ENCODE data around the gene DHPS. TPM values are rescaled to one million over a fixed set of nuclear protein-coding genes. Genes with fewer than 3 reads are reported as not detected.
"Not testable (repeated sequence)": the region's sequence is repeated elsewhere in the genome, so short reads cannot be mapped to it uniquely, and the experiment has no call there.

Gene DHPS
- total and polyA plus RNA-seq, 7 experiments from 2014 or later, result 113 to 223 (median 159) TPM

GRCh38 chr19:12720851-12721655 lies 39.4 kb upstream of the DHPS start:
- Histone ChIP-seq H3K36me3 (ENCODE audit: control insufficient read depth in 2 of 3, insufficient read depth in 3 of 3, low read length in 3 of 3) (peaks cover 0 to 16% (median 3%) of the 10 kb centered on the region in 3 experiments), H3K27me3 (ENCODE audit: control insufficient read depth in 2 of 2, insufficient read depth in 2 of 2, low read length in 2 of 2) (no peaks in the 10 kb centered on the region), H3K9me3 (ENCODE audit: control insufficient read depth in 2 of 3, low read length in 3 of 3) (no peaks in the 10 kb centered on the region), H3K27ac (ENCODE audit: low read depth, low read length) (peak overlapping the region; percentile 85), H3K4me3 (ENCODE audit: low read length) (peak overlapping the region; percentile 71), H3K4me1 (ENCODE audit: control insufficient read depth in 2 of 2, insufficient read depth in 2 of 2, low read length in 2 of 2) (peaks cover 11 to 16% of the 10 kb centered on the region in 2 donors)
- ChIA-PET CTCF (interaction anchor here (0.6 to 3.1 kb wide), 6 partner anchors 13 to 117 kb away, joined by 3 to 13 read pairs (median 3); partner anchors contain the start of gene TRIR), POLR2A (interaction anchor here (0.9 to 6.0 kb wide), 10 partner anchors 13 to 110 kb away, joined by 3 to 129 read pairs (median 6); partner anchors contain the start of genes FBXW9, GET3, JUNB and RNASEH2A)
- Mint-ChIP-seq H3K36me3 (peaks cover 0 to 16% (median 4%) of the 10 kb centered on the region in 5 donors), H3K27me3 (peaks cover 0 to 2% (median 0%) of the 10 kb centered on the region in 5 donors), H3K4me1 (peaks cover 24 to 43% (median 39%) of the 10 kb centered on the region in 7 donors), H3K9me3 (peaks cover 0 to 1% (median 0%) of the 10 kb centered on the region in 11 donors), H3K27ac (peak overlapping the region; percentile 88 to 97 (median 93)), H3K4me3 (peak overlapping the region; percentile 86 to 96 (median 94))
- ATAC-seq (no peak), DNase-seq (peak in 3 of 9 donors; percentile 22 to 40 (median 24))
- intact Hi-C loops (cut with micrococcal nuclease), result loop anchor here (5.0 kb wide), 5 partner anchors 39 to 216 kb away; partner anchors contain the start of genes CALR (in 2 of the 2), DHPS (in 1 of the 2), MAN2B1 (in 1 of the 2) and WDR83 (in 1 of the 2)

- Mint-ChIP-seq H3K36me3 (peaks cover 0 to 18% (median 4%) of the 10 kb centered on the region in 5 donors), H3K9me3 (peaks cover 0 to 1% (median 0%) of the 10 kb centered on the region in 11 donors), H3K4me3 (peak overlapping the region; percentile 82 to 96 (median 87)), H3K27ac (peak overlapping the region; percentile 76 to 95 (median 87)), H3K27me3 (peaks cover 0 to 2% (median 0%) of the 10 kb centered on the region in 5 donors), H3K4me1 (peaks cover 24 to 45% (median 39%) of the 10 kb centered on the region in 7 donors)
- intact Hi-C loops (cut with micrococcal nuclease), result loop anchor here (5.0 kb wide), 5 partner anchors 38 to 217 kb away; partner anchors contain the start of genes CALR (in 2 of the 2), DHPS (in 1 of the 2), MAN2B1 (in 1 of the 2) and WDR83 (in 1 of the 2)
- H3K36me3 ChIP-seq (ENCODE audit: control insufficient read depth in 2 of 3, insufficient read depth in 3 of 3, low read length in 3 of 3), result peaks cover 0 to 23% (median 3%) of the 10 kb centered on the region in 3 experiments
- ATAC-seq (no peak), DNase-seq (no peak)
- ChIA-PET POLR2A (interaction anchor here (0.6 to 6.0 kb wide), 8 partner anchors 14 to 795 kb away, joined by 3 to 129 read pairs (median 5); partner anchors contain the start of genes FBXW9, GET3, JUNB and RNASEH2A), CTCF (interaction anchor here (0.6 to 1.2 kb wide), 5 partner anchors 25 to 344 kb away, joined by 3 to 7 read pairs (median 3); no protein-coding TSS in a partner anchor)
- H3K27ac ChIP-seq (ENCODE audit: low read depth, low read length), result peak overlapping the region; percentile 85
- H3K4me3 ChIP-seq (ENCODE audit: low read length), result peak overlapping the region; percentile 50
- peaks cover 11 to 16% of the 10 kb centered on the region in 2 donors for H3K4me1 ChIP-seq (ENCODE audit: control insufficient read depth in 2 of 2, insufficient read depth in 2 of 2, low read length in 2 of 2)
- H3K9me3 ChIP-seq (ENCODE audit: control insufficient read depth in 2 of 3, low read length in 3 of 3), result no peaks in the 10 kb centered on the region
- no peaks in the 10 kb centered on the region for H3K27me3 ChIP-seq (ENCODE audit: control insufficient read depth in 2 of 2, insufficient read depth in 2 of 2, low read length in 2 of 2)
Observed at GRCh38 chr19:12720296-12720695, 38.6 kb upstream of the DHPS start.

- DNase-seq, result no peak
- peaks cover 0 to 53% (median 7%) of the 10 kb centered on the region in 3 experiments for H3K36me3 ChIP-seq (ENCODE audit: control insufficient read depth in 2 of 3, insufficient read depth in 3 of 3, low read length in 3 of 3)
- H3K4me3 Mint-ChIP-seq, result no peak overlapping the region
Observed at GRCh38 chr19:12715929-12716328, 34.2 kb upstream of the DHPS start.

GRCh38 chr19:12715102-12715501 lies 33.4 kb upstream of the DHPS start:
- ATAC-seq (no peak), DNase-seq (no peak)
- H3K27me3 Mint-ChIP-seq, result no peaks in the 10 kb centered on the region
- H3K4me1 Mint-ChIP-seq, result peaks cover 4 to 19% (median 7%) of the 10 kb centered on the region in 7 donors
- POLR2A ChIA-PET, result interaction anchor here (1.5 to 1.6 kb wide), 2 partner anchors 17 to 77 kb away, joined by 4 to 6 read pairs; no protein-coding TSS in a partner anchor
- intact Hi-C loops (cut with micrococcal nuclease), result no loop called here
- H3K27ac ChIP-seq (ENCODE audit: low read depth, low read length), result no peak overlapping the region
- H3K36me3 ChIP-seq (ENCODE audit: control insufficient read depth in 2 of 3, insufficient read depth in 3 of 3, low read length in 3 of 3), result peaks cover 0 to 61% (median 12%) of the 10 kb centered on the region in 3 experiments
- peaks cover 0 to 46% (median 4%) of the 10 kb centered on the region in 5 donors for H3K36me3 Mint-ChIP-seq
- no peak overlapping the region for H3K27ac Mint-ChIP-seq
- no peaks in the 10 kb centered on the region for H3K9me3 Mint-ChIP-seq
- no peaks in the 10 kb centered on the region for H3K27me3 ChIP-seq (ENCODE audit: control insufficient read depth in 2 of 2, insufficient read depth in 2 of 2, low read length in 2 of 2)
- H3K4me3 ChIP-seq (ENCODE audit: low read length), result no peak overlapping the region
- CTCF ChIA-PET, result interaction anchor here (1.0 to 1.6 kb wide), 2 partner anchors 43 kb away, joined by 3 to 6 read pairs; no protein-coding TSS in a partner anchor
- no peak overlapping the region for H3K4me3 Mint-ChIP-seq
- H3K4me1 ChIP-seq (ENCODE audit: control insufficient read depth in 2 of 2, insufficient read depth in 2 of 2, low read length in 2 of 2), result no peaks in the 10 kb centered on the region
- H3K9me3 ChIP-seq (ENCODE audit: control insufficient read depth in 2 of 3, low read length in 3 of 3), result no peaks in the 10 kb centered on the region

More at GRCh38 chr19:12715929-12716328, 34.2 kb upstream of the DHPS start:
- H3K27ac ChIP-seq (ENCODE audit: low read depth, low read length), result no peak overlapping the region
- H3K4me3 ChIP-seq (ENCODE audit: low read length), result no peak overlapping the region
- CTCF ChIA-PET, result interaction anchor here (0.8 to 2.7 kb wide), 4 partner anchors 18 to 142 kb away, joined by 3 to 10 read pairs (median 4); partner anchors contain the start of gene TRIR
- no peaks in the 10 kb centered on the region for H3K27me3 Mint-ChIP-seq
- H3K9me3 ChIP-seq (ENCODE audit: control insufficient read depth in 2 of 3, low read length in 3 of 3), result no peaks in the 10 kb centered on the region
- peak overlapping the region in 1 of 9 donors; percentile 33 for H3K27ac Mint-ChIP-seq
- no peak for ATAC-seq
- H3K36me3 Mint-ChIP-seq, result peaks cover 0 to 39% (median 4%) of the 10 kb centered on the region in 5 donors
- H3K4me1 Mint-ChIP-seq, result peaks cover 7 to 24% (median 14%) of the 10 kb centered on the region in 7 donors
- H3K9me3 Mint-ChIP-seq, result no peaks in the 10 kb centered on the region
- POLR2A ChIA-PET, result interaction anchor here (1.5 to 1.6 kb wide), 2 partner anchors 17 to 76 kb away, joined by 4 to 6 read pairs; no protein-coding TSS in a partner anchor
- H3K27me3 ChIP-seq (ENCODE audit: control insufficient read depth in 2 of 2, insufficient read depth in 2 of 2, low read length in 2 of 2), result no peaks in the 10 kb centered on the region
- peaks cover 4 to 6% of the 10 kb centered on the region in 2 donors for H3K4me1 ChIP-seq (ENCODE audit: control insufficient read depth in 2 of 2, insufficient read depth in 2 of 2, low read length in 2 of 2)
- intact Hi-C loops (cut with micrococcal nuclease), result no loop called here

- H3K9me3 Mint-ChIP-seq; intact Hi-C loops (cut with micrococcal nuclease); H3K4me1 Mint-ChIP-seq; H3K4me3 ChIP-seq (ENCODE audit: low read length); H3K4me1 ChIP-seq (ENCODE audit: control insufficient read depth in 2 of 2, insufficient read depth in 2 of 2, low read length in 2 of 2); ATAC-seq; H3K27ac ChIP-seq (ENCODE audit: low read depth, low read length); H3K27me3 ChIP-seq (ENCODE audit: control insufficient read depth in 2 of 2, insufficient read depth in 2 of 2, low read length in 2 of 2); POLR2A ChIA-PET; H3K4me3 Mint-ChIP-seq; H3K27me3 Mint-ChIP-seq; H3K9me3 ChIP-seq (ENCODE audit: control insufficient read depth in 2 of 3, low read length in 3 of 3); H3K27ac Mint-ChIP-seq; DNase-seq: not testable (repeated sequence)
- CTCF ChIA-PET, result interaction anchor here (1.6 kb wide), 1 partner anchor 44 kb away, joined by 6 read pairs; no protein-coding TSS in a partner anchor
- H3K36me3 Mint-ChIP-seq, result peaks cover 0 to 39% (median 4%) of the 10 kb centered on the region in 5 donors
- peaks cover 0 to 68% (median 9%) of the 10 kb centered on the region in 3 experiments for H3K36me3 ChIP-seq (ENCODE audit: control insufficient read depth in 2 of 3, insufficient read depth in 3 of 3, low read length in 3 of 3)
Observed at GRCh38 chr19:12713304-12713703, 31.6 kb upstream of the DHPS start.

- H3K4me3 ChIP-seq (ENCODE audit: low read length); H3K4me1 Mint-ChIP-seq; H3K27ac Mint-ChIP-seq; H3K27me3 ChIP-seq (ENCODE audit: control insufficient read depth in 2 of 2, insufficient read depth in 2 of 2, low read length in 2 of 2); H3K4me1 ChIP-seq (ENCODE audit: control insufficient read depth in 2 of 2, insufficient read depth in 2 of 2, low read length in 2 of 2); H3K9me3 ChIP-seq (ENCODE audit: control insufficient read depth in 2 of 3, low read length in 3 of 3); H3K27ac ChIP-seq (ENCODE audit: low read depth, low read length); H3K9me3 Mint-ChIP-seq; H3K4me3 Mint-ChIP-seq; POLR2A ChIA-PET; ATAC-seq; H3K27me3 Mint-ChIP-seq; intact Hi-C loops (cut with micrococcal nuclease): not testable (repeated sequence)
- peak in 1 of 9 donors; percentile 41 for DNase-seq
- H3K36me3 Mint-ChIP-seq, result peaks cover 0 to 39% (median 4%) of the 10 kb centered on the region in 5 donors
- CTCF ChIA-PET, result interaction anchor here (0.6 to 0.7 kb wide), 2 partner anchors 10 to 17 kb away, joined by 3 to 5 read pairs; no protein-coding TSS in a partner anchor
- peaks cover 0 to 73% (median 9%) of the 10 kb centered on the region in 3 experiments for H3K36me3 ChIP-seq (ENCODE audit: control insufficient read depth in 2 of 3, insufficient read depth in 3 of 3, low read length in 3 of 3)
Observed at GRCh38 chr19:12712077-12712476, 30.4 kb upstream of the DHPS start.
